ENCODE results near the gene PELI2. TPM values are rescaled to one million over a fixed set of nuclear protein-coding genes. Genes with fewer than 3 reads are reported as not detected.

PELI2 gene
- total RNA-seq, 4 donors from 2014 or later: 0.91 to 10.5 (median 3.9) TPM

- H3K4me1 ChIP-seq: peaks cover 0 to 46% (median 0%) of the 10 kb centered on the region in 3 donors
- intact Hi-C loops (cut with DNase I): no loop called here
- 73 to 74% methylated on average over 1 of the region's 1 CpG for WGBS, 2 donors
Measured at GRCh38 chr14:56147449-56147848, 29.2 kb downstream of the PELI2 start.

GRCh38 chr14:56147986-56148901, 30.0 kb downstream of the PELI2 start:
- Histone ChIP-seq H3K4me3 (no peak overlapping the region), H3K27me3 (no peaks in the 10 kb centered on the region), H3K4me1 (peaks cover 0 to 46% (median 0%) of the 10 kb centered on the region in 3 donors), H3K27ac (no peak overlapping the region), H3K9me3 (no peaks in the 10 kb centered on the region), H3K36me3 (no peaks in the 10 kb centered on the region)
- intact Hi-C loops (cut with DNase I): no loop called here
- 72 to 87% methylated on average over 3 of the region's 3 CpGs for WGBS, 2 donors
- no peak for DNase-seq
- no peak for TF ChIP-seq CTCF (IDR thresholded peaks at IDR 0.05)
- no peak for TF ChIP-seq POLR2A (IDR thresholded peaks at IDR 0.05)

More at GRCh38 chr14:56147449-56147848, 29.2 kb downstream of the PELI2 start:
- Histone ChIP-seq H3K27me3 (no peaks in the 10 kb centered on the region), H3K4me3 (no peak overlapping the region), H3K9me3 (no peaks in the 10 kb centered on the region), H3K27ac (no peak overlapping the region), H3K36me3 (no peaks in the 10 kb centered on the region)
- TF ChIP-seq POLR2A (IDR thresholded peaks at IDR 0.05) (no peak), CTCF (IDR thresholded peaks at IDR 0.05) (no peak)
- DNase-seq: no peak

- WGBS, 2 donors: 65 to 67% methylated on average over 4 of the region's 4 CpGs
- intact Hi-C loops (cut with DNase I): no loop called here
Measured at GRCh38 chr14:56149151-56149550, 30.9 kb downstream of the PELI2 start.

GRCh38 chr14:56149995-56150394, 31.8 kb downstream of the PELI2 start:
- Histone ChIP-seq H3K27ac (no peak overlapping the region), H3K4me1 (peaks cover 0 to 45% (median 0%) of the 10 kb centered on the region in 3 donors), H3K27me3 (no peaks in the 10 kb centered on the region), H3K9me3 (no peaks in the 10 kb centered on the region), H3K4me3 (no peak overlapping the region), H3K36me3 (no peaks in the 10 kb centered on the region)
- DNase-seq: no peak
- intact Hi-C loops (cut with DNase I): no loop called here
- TF ChIP-seq CTCF (IDR thresholded peaks at IDR 0.05) (no peak), POLR2A (IDR thresholded peaks at IDR 0.05) (no peak)
- WGBS, 2 donors: 24 to 29% methylated on average over 6 of the region's 6 CpGs

More at GRCh38 chr14:56149151-56149550, 30.9 kb downstream of the PELI2 start:
- TF ChIP-seq CTCF (IDR thresholded peaks at IDR 0.05) (no peak), POLR2A (IDR thresholded peaks at IDR 0.05) (no peak)
- Histone ChIP-seq H3K4me1 (peaks cover 0 to 46% (median 0%) of the 10 kb centered on the region in 3 donors), H3K4me3 (no peak overlapping the region), H3K27ac (no peak overlapping the region), H3K9me3 (no peaks in the 10 kb centered on the region), H3K27me3 (no peaks in the 10 kb centered on the region), H3K36me3 (no peaks in the 10 kb centered on the region)
- DNase-seq: no peak

- no peak overlapping the region for H3K4me3 ChIP-seq
- no peaks in the 10 kb centered on the region for H3K9me3 ChIP-seq
- no peak for TF ChIP-seq CTCF (IDR thresholded peaks at IDR 0.05)
- no peak for TF ChIP-seq POLR2A (IDR thresholded peaks at IDR 0.05)
- H3K27me3 ChIP-seq: no peaks in the 10 kb centered on the region
- peaks cover 0 to 37% (median 0%) of the 10 kb centered on the region in 3 donors for H3K4me1 ChIP-seq
- DNase-seq: no peak
- intact Hi-C loops (cut with DNase I): no loop called here
- H3K36me3 ChIP-seq: no peaks in the 10 kb centered on the region
- no peak overlapping the region for H3K27ac ChIP-seq
- 55 to 56% methylated on average over 6 of the region's 6 CpGs for WGBS, 2 donors
Measured at GRCh38 chr14:56150645-56151345, 32.6 kb downstream of the PELI2 start.
